H7 (cell line): ENCODE results near the gene ZNF148. TPM values are rescaled to one million over a fixed set of nuclear protein-coding genes. Genes with fewer than 3 reads are reported as not detected.
A peak's percentile ranks its signal among the peaks of the same experiment; 100 is the strongest.

ENCODE experiments used
- DNase-seq: peaks from one replicate; pipeline ENCODE4 v3.0.0; 2012
- H3K27me3 ChIP-seq: 2 replicates; pipeline ENCODE4 v1.6.0; 2011; ENCODE audit warnings: mild to moderate bottlenecking, low read length; ENCODE audit not compliant: control insufficient read depth, insufficient read depth
- H3K36me3 ChIP-seq: replicated peaks from 2 replicates; pipeline ENCODE4 v1.5.1; 2011; ENCODE audit warnings: low read length; ENCODE audit not compliant: control insufficient read depth, insufficient read depth
- H3K4me3 ChIP-seq: 2 replicates; pipeline ENCODE4 v1.5.1; 2011; ENCODE audit warnings: low read depth, mild to moderate bottlenecking, control low read depth, low read length, moderate library complexity; ENCODE audit not compliant: insufficient read depth
- total RNA-seq: library from RNA; depleted of rRNA; stranded (reverse); fragments of >200 nt; shearing (Covaris generic); gene quantifications from 2 replicates; pipeline ENCODE4 v1.2.3, GENCODE V29; 2014

The ZNF148 gene
- total RNA-seq, 1 experiment from 2014 or later, result 9.7 TPM

DNA sequence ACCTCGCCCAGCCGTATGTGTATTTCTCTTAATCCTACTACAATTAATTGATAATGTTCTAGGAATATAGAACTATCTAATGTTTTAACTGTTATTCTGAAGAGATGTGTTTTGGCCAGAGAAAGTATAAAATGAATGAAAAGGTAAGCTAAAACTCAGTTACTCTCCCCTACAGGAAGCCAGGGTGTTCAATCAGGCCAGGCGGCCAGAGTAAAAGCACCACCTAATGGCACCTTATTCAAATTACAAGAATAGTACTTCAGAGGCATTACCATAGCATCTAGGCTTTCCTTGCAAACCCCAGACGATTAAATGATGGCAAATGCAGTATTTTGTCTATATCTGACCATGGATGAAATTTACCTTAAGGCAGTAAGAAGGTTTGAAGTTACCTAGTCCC is 172.9 kb downstream of the ZNF148 start:
- no peaks in the 10 kb centered on the region for H3K36me3 ChIP-seq
- no peaks in the 10 kb centered on the region for H3K27me3 ChIP-seq
- no peak for DNase-seq
- no peak overlapping the region for H3K4me3 ChIP-seq

DNA sequence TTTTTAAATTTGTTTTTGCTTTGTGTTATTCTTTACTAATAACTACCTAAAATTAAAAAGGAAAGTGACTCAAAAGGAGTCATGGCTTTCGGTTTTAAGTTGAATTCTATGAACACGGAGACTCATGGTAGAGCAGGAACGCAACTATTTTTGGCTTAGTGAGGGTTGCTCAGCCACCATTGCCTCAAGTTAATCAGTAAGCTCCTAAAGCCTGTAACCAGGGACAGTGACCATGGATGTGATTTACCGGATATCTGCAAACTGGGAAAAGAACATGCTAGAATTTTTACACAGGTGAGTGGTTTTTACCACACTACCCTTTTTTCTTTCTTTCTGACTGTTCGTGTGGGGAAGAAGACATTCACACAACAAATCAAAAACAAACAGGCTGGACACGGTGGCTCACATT is 174.4 kb downstream of the ZNF148 start:
- Histone ChIP-seq H3K36me3 (no peaks in the 10 kb centered on the region), H3K27me3 (no peaks in the 10 kb centered on the region), H3K4me3 (no peak overlapping the region)
- DNase-seq, result no peak

GRCh38 chr3:125194849-125195601 is 180.1 kb downstream of the ZNF148 start:
- no peak for DNase-seq
- 0 out of 2 replicates have a peak, but pooled peaks cover 3% of the 10 kb centered on the region for H3K36me3 ChIP-seq

DNA sequence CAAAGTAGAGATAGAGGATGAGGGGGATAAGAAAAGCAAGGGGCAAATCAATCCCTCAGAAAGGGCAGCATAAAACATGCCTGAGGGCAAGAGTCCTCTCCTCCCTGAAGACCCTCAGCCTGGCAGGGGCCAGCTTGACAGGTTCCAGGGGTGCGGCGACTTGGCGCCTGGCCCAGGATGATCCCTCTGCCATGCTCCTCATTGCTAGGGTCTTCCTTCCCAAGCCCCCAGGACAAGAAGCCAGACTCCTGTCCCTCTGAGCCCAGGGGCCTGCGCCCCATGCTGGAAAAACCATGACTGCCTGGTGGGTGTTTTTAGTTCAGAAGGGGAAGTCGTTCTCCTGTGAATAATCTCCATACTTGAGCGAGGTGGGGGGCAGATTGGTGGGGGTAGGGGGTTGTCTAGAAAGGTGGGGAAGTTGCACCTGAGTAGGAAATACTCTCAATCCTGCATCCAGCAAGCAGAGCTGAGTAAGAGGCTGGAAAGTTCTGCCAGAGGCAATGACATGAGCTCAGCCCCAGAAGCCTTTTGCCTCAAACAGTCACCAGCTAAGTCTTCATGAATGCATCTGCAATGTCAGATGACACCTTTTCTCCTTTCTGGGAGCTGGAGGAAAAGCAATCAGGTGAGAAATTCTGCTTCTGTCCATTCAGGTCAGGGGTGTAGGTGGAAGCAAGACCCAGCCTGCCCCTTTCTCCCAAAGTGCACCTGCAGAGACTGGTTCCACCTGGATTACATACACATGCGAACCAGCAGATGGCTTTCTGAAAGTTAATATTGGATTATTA is 180.9 kb downstream of the ZNF148 start:
- Histone ChIP-seq H3K27me3 (no peaks in the 10 kb centered on the region), H3K36me3 (peaks cover 6% of the 10 kb centered on the region; the same call in 1 of the 2 replicates), H3K4me3 (no peak overlapping the region)
- DNase-seq, result no peak

More at GRCh38 chr3:125194849-125195601, 180.1 kb downstream of the ZNF148 start:
- Histone ChIP-seq H3K4me3 (no peak overlapping the region), H3K27me3 (no peaks in the 10 kb centered on the region)

DNA sequence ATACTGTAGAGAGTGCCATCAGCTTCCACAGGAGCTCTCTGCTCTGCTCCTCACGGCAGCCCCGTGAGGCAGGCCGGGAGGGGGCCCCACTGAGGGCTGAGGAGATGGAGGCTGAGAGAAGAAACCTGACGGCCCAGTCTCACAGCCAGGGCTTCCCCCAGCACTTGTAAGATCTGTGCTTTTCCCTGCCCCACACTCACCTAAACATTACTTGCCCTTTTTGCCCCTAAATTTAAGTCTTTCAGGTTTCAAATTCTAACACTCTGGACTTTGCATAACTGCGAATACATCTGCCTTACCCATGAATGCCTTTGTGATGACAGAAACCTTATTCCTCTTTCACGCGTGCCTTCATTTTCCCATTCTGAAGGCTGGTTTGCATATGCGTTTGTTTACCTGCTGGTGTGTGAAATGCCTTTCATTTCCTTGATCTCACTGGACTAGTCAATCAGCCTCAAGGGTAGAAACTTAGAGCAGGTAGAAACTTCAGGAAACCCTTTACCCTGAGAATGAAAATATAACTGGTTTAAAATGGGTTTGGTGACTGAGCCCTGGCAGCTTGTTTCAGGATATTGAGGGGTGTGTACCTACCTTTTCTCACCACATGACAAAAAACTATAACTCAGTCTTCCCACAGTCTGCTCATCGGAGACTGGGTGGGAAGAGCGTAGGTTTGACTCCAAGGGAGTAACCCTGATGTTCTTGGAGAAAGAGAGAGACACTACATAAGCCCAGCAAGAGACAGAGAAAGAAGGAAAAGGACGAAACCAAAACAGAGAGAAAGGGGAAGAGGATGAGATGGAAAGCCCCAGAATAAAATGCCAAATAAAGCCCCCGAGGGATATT is 182.7 kb downstream of the ZNF148 start:
- Histone ChIP-seq H3K4me3 (no peak overlapping the region), H3K36me3 (peaks cover 6% of the 10 kb centered on the region; the same call in 1 of the 2 replicates), H3K27me3 (no peaks in the 10 kb centered on the region)
- DNase-seq, result peak; percentile 81

GRCh38 chr3:125191730-125192129 is 183.4 kb downstream of the ZNF148 start:
- Histone ChIP-seq H3K27me3 (no peaks in the 10 kb centered on the region), H3K36me3 (peaks cover 6% of the 10 kb centered on the region; the same call in 1 of the 2 replicates), H3K4me3 (no peak overlapping the region)
- no peak for DNase-seq

DNA sequence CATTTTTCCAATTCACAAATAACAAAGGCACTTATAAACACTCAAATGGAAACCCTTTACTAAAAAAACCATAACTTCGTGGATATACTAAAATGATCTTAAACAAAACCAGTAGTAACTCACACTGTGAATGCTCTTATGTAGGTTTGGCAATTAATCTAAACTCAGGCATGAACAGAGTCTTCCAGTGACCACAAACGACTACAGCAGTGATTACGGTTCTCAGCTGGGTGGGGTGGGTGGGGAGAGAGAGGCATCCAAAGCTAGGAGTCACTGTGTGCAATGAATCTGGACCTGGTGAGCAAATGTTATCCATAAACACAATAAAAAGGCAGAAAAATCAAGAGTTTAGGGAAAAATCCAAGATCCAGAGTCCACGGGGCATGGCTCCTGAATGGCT is 183.9 kb downstream of the ZNF148 start:
- Histone ChIP-seq H3K27me3 (no peaks in the 10 kb centered on the region), H3K4me3 (no peak overlapping the region), H3K36me3 (peaks cover 6% of the 10 kb centered on the region; the same call in 1 of the 2 replicates)
- DNase-seq, result no peak

- no peaks in the 10 kb centered on the region for H3K27me3 ChIP-seq
- no peak overlapping the region for H3K4me3 ChIP-seq
- H3K36me3 ChIP-seq, result peaks cover 6% of the 10 kb centered on the region; the same call in 1 of the 2 replicates
- DNase-seq, result no peak
Observed at GRCh38 chr3:125190786-125191185, 184.3 kb downstream of the ZNF148 start.

GRCh38 chr3:125189378-125190165 is 185.6 kb downstream of the ZNF148 start:
- H3K27me3 ChIP-seq, result no peaks in the 10 kb centered on the region
- H3K4me3 ChIP-seq, result no peak overlapping the region
- peaks cover 6% of the 10 kb centered on the region; the same call in 1 of the 2 replicates for H3K36me3 ChIP-seq
- no peak for DNase-seq

GRCh38 chr3:125188955-125189354 is 186.2 kb downstream of the ZNF148 start:
- no peak for DNase-seq
- H3K36me3 ChIP-seq, result peaks cover 6% of the 10 kb centered on the region; the same call in 1 of the 2 replicates
- no peaks in the 10 kb centered on the region for H3K27me3 ChIP-seq
- no peak overlapping the region for H3K4me3 ChIP-seq

DNA sequence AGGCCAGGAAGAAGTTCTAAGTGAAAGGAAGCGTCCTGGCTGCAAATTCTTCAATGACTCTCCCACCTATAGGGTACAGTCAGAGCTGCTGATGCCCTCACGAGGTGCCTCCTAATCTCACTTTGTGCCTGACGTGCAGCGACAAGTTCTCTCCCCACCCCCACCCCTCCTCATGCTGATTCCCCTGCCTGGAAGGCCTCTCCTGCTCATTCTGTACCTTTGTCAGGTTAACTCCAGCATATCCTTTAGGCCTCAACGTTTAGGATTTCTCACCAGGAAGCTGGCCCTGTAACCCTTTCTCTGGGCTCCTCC is 187.6 kb downstream of the ZNF148 start:
- peak; percentile 58 for DNase-seq
- peaks cover 6% of the 10 kb centered on the region; the same call in 1 of the 2 replicates for H3K36me3 ChIP-seq
- no peak overlapping the region for H3K4me3 ChIP-seq
- H3K27me3 ChIP-seq, result no peaks in the 10 kb centered on the region

DNA sequence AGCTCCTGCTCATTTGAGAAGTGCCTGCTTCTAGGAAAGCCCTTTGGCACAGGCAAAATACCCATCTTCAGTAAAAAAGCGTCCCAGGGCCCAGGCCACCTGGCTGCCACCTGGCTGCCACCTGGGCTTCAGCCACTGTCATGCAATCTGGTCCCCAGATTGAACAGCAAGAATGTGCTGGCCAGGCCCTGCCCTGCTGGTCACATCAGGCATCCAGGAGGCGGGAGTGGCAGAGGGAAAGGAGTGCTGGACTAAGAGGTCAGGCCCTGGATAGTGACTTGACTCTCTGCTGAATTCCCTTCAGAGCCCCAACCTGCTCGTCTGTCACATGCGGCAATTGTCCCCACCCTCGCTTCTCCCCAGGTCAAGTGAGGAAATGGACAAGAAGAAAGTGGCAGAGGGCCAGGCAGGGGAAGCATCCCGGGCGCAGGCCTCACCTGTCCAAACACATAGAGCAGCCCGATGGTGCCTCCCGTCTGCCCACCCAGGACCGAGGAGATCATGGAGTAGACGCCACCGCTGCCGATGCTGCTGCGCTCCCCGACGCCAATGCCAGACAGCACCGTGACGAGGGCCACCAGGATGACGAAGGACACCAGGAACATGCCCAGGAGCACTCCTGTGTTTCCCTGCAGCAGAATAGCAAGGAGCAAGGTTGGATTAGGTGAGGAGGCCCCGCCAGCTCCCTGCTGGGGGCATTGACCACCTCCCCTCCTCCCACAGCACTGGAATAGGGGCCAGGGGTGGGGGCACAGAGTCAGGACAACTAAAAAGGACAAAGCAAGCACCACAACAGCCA is 188.1 kb downstream of the ZNF148 start:
- H3K4me3 ChIP-seq, result no peak overlapping the region

DNA sequence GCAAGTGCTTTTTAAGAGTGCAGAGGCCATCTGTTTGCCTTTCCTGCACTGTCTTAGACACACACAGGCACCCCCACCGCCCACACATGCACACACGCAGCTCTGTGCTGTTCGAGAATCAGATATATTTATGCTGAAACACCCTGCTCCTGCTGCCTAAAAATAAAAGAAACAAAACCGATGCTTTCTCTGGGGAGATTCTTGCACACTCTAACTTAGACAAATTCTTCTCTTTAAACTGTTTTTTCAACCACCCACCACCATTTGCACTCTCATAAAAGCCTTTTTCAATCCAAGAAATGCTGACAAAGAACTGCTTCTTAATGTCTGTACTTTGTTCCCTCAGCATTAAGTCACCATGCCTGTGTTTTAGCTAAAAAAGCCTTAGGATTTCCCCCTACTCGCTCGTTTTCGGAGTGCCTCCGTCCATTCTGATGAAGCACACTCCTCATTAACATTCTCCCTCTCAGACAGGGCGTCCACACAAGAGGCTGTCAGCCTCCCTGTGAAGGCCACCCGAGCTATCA is 188.8 kb downstream of the ZNF148 start:
- Histone ChIP-seq H3K4me3 (no peak overlapping the region), H3K27me3 (no peaks in the 10 kb centered on the region), H3K36me3 (peaks cover 6% of the 10 kb centered on the region; the same call in 1 of the 2 replicates)
- DNase-seq, result no peak

More for the DNA sequence above, 188.1 kb downstream of the ZNF148 start:
- Histone ChIP-seq H3K36me3 (peaks cover 6% of the 10 kb centered on the region; the same call in 1 of the 2 replicates), H3K27me3 (no peaks in the 10 kb centered on the region)
- peak; percentile 57 for DNase-seq
